ENCODE measurements around the gene SLC10A7.

SLC10A7 gene

GRCh38 chr4:146445198-146446150 is 76.3 kb downstream of the SLC10A7 start:
- TF ChIP-seq CTCF (IDR thresholded peaks at IDR 0.05; ENCODE audit: low read depth, low read length, missing control alignments) = no peak
- H3K4me3 ChIP-seq (ENCODE audit: low read depth, low read length) = no peak overlapping the region
- DNase-seq (ENCODE audit: low read depth) = no peak

- DNase-seq (ENCODE audit: low read depth) = no peak
- H3K4me3 ChIP-seq (ENCODE audit: low read depth, low read length) = no peak overlapping the region
- TF ChIP-seq CTCF (IDR thresholded peaks at IDR 0.05; ENCODE audit: low read depth, low read length, missing control alignments) = no peak
Measured at GRCh38 chr4:146443525-146443924, 78.2 kb downstream of the SLC10A7 start.

- DNase-seq (ENCODE audit: low read depth) = no peak
- TF ChIP-seq CTCF (IDR thresholded peaks at IDR 0.05; ENCODE audit: low read depth, low read length, missing control alignments) = no peak
- H3K4me3 ChIP-seq (ENCODE audit: low read depth, low read length) = no peak overlapping the region
Measured at GRCh38 chr4:146442801-146443200, 78.9 kb downstream of the SLC10A7 start.

GRCh38 chr4:146439999-146440398 is 81.7 kb downstream of the SLC10A7 start:
- DNase-seq (ENCODE audit: low read depth) = no peak
- no peak overlapping the region for H3K4me3 ChIP-seq (ENCODE audit: low read depth, low read length)
- TF ChIP-seq CTCF (IDR thresholded peaks at IDR 0.05; ENCODE audit: low read depth, low read length, missing control alignments) = no peak

GRCh38 chr4:146439437-146439836 is 82.3 kb downstream of the SLC10A7 start:
- H3K4me3 ChIP-seq (ENCODE audit: low read depth, low read length) = no peak overlapping the region
- TF ChIP-seq CTCF (IDR thresholded peaks at IDR 0.05; ENCODE audit: low read depth, low read length, missing control alignments) = no peak
- no peak for DNase-seq (ENCODE audit: low read depth)

- no peak overlapping the region for H3K4me3 ChIP-seq (ENCODE audit: low read depth, low read length)
- no peak for TF ChIP-seq CTCF (IDR thresholded peaks at IDR 0.05; ENCODE audit: low read depth, low read length, missing control alignments)
- no peak for DNase-seq (ENCODE audit: low read depth)
Measured at GRCh38 chr4:146437778-146438177, 84.0 kb downstream of the SLC10A7 start.
